Central memory CD4-positive, alpha-beta T cell (primary cell): ENCODE measurements around the gene NCBP3.
"Not testable (repeated sequence)": the region's sequence is repeated elsewhere in the genome, so short reads cannot be mapped to it uniquely, and the experiment has no call there.

ENCODE experiments used
- DNase-seq: peaks from one replicate; pipeline ENCODE4 v3.0.0; 2022

The NCBP3 gene

DNA sequence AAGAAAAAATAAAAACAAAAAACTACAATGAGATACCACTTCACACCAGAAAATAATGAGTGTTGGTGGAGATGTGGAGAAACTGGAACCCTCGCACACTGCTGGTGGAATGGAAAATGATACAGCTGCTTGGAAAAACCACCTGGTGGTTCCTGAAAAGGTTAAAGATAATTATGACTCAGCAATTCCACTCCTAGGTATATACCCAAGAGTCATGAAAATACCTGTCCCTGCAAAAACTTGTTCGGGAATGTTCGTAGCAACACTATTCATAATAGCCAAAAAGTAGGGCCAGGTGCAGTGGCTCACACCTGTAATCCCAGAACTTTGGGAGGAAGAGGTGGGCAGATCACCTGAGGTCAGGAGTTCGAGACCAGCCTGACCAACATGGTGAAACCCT is 36.9 kb downstream of the NCBP3 start:
- no peak for DNase-seq

DNA sequence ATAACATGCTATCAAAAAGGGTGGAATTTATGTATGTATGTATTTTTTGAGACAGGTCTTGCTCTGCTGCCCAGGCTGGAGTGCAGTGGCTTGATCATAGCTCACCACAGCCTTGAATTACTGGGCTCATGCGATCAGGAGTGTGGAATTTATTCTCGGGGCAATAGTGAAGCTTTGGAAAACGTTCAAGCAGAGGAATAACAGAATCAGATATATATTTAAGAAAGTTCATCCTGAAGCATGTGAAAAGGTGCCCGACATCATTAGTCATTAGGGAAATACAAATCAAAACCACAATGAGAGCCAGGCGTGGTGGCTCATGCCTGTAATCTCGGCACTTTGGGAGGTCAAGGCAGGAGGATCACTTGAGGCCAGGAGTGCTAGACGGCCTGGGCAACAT is 37.3 kb downstream of the NCBP3 start:
- DNase-seq, result no peak

DNA sequence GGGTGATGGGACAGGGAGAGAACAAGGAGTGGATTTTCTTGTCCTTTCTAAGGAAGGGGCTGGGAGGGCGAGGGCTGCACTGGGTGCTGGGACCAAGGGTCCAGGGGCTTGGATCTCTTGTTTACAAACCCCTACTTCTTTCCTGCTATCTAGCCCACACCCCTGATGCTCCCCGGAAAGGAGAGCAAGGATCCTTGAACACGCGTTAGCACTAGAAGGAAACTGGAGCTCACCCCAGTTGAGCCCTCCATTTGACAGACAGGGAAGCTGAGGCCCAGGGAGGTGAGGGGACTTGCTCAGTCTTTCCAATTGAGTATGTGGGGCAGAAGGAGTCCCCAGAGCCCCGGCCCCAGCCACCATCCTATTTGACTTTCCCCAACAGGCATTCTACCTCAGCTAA is 40.5 kb downstream of the NCBP3 start:
- DNase-seq, result no peak

DNA sequence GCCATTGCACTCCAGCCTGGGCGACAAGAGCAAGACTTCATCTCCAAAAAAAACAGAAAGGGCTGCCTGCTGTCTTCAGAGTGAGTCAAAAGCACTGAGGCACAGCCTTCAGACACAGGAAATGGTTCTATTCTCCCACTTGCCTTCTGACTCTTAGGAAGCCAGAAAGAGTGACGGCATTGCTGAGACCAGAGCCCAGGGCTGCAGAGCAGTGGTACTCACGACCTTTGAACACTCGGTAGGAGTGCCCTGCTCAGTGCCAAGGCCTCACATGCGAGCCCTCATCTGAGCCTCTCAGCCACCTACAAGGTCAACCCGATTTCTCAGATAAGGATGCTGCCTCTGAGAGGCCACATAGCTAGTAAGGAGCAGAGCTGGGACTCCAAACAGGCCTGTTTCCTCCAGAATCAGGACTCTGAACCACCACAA is 41.5 kb downstream of the NCBP3 start:
- DNase-seq, result no peak

DNA sequence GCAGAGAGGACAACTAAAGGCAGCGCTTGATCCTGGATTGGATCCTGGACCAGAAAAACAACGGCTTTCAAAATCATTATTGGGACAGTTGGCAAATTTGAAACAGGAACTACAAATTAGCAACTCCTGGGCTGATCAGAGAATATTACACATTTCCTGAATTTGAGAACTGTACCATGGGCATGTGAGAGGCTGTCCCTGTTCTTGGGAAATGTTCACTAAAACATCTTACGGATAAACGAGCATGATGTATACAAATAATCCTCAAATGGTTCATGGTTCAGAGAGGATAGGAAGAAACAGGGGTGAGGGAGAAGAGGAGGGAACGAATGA is 42.8 kb downstream of the NCBP3 start:
- DNase-seq, result no peak

DNA sequence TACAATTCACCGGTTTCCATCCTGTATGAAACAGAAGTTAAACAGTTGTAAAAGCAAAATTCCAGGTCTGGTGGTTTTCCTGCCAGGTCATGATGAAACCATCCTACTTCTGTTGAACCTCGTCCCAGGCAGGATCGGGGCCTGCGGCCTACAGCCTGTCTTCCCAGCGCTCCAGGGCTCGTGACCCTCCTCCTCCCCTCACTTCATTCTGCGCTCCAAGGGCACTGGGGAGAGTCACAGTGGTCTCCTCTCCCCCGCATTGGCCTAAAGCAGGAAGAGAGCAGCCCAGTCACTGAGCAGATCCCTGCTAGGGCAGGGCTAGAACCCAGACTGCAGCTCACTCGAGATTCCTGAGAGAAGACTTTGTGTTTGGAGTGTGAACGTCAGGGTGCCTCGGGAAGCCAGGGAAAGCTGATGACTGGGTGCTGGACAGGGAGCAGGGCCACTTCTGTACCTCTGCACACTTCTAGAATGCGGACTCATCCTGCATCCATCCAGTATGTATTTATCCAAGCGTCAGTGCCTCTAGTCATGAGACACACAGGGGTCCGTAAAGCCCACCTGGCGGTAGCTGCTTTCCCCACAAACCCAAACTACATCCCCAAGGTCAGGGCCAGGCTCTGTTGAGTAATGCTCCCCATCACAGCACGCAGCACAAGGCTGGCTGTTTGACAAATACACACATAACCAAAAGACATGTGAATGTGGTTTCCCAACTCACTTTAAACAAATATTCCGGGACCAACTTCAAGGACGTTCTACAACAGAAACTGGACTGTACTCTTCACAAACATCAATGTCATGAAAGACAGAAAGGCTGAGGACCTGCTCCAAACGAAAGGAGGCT is 43.4 kb downstream of the NCBP3 start:
- DNase-seq, result no peak

DNA sequence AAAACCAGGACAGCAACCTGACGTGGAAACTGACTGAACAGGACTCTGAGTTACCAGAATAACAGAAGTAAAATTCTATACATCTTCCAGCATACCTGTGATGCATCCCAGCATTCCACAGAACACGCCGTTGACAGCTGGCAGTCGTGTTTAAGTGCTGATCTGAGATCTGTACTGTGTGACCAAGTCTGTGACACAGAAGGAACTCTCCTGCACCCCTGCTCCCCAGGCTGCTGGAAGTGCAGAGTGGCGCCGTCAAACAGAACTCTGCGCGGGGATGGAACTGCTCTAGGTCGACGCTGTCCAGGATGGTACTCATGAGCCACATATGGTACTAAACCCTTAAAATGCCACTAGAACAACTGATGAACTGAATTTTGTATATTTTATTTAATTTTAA is 44.3 kb downstream of the NCBP3 start:
- DNase-seq, result no peak

DNA sequence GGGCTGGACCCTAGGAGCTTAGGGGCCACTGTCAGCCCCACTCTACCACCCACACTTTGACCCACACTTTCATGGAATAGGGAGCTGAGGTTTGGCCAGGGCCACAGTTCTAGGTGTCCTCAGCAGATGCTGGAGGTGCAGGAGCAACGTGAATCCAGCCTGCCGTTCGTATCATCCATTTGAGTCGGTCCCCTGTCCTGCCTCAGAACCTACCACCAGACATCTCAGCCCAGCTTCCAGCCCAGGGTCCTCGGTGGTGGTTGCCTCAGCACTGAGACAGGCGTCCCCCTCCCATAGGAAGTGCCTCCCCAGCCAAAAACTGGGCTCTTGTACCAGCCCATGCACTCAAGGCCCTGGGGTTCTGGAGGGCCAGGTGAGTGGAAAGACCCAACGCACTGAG is 44.7 kb downstream of the NCBP3 start:
- DNase-seq, result no peak

DNA sequence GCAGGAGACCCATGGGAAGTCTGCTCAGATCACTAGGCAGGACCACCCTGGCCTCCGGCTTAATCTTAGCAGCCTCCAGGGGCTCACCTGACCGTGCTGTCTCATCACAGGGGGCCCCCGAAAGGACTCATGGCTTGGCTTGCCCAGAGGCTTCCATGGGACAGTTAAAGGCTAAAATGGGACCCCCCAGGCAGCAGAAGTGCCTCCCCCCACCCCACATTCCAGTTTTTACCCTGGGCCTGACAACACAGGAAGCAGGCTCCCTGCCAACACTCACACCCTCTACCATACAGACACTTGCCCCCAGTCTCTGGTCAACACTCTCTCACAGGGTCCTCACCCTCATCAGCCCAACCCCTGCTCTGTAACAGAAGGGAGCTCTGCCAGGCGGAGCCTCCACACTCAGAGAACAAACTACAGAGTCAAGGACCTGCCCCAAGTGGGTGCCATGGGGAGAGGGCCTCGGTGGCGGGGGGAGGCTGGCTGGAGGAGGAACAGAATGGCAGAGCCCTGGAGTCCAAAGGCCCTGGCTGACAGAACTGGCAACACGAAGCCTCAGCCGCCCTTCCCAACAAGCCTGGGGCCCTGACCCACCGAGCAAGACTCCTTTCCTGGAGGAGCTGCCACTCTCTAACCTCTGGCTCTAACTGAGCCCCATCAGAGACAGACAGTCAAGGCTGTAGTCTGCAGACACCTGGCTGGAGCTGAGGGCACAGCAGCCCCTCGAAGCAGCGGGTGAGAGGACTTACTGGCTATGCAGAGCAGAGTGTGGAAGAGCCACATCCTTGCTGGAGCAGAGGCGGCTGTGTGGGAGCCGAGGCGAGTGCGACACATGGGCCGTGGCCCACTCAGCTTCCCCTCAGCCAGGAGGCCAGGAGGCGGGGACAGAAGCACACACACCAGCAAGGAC is 45.4 kb downstream of the NCBP3 start, which contains the start of gene ITGAE:
Gene ITGAE, minus strand, starts transcription at position 827 of the 910 bp plus-strand sequence. Its CDS starts 44 bp downstream, at position 783.
- DNase-seq, result no peak

DNA sequence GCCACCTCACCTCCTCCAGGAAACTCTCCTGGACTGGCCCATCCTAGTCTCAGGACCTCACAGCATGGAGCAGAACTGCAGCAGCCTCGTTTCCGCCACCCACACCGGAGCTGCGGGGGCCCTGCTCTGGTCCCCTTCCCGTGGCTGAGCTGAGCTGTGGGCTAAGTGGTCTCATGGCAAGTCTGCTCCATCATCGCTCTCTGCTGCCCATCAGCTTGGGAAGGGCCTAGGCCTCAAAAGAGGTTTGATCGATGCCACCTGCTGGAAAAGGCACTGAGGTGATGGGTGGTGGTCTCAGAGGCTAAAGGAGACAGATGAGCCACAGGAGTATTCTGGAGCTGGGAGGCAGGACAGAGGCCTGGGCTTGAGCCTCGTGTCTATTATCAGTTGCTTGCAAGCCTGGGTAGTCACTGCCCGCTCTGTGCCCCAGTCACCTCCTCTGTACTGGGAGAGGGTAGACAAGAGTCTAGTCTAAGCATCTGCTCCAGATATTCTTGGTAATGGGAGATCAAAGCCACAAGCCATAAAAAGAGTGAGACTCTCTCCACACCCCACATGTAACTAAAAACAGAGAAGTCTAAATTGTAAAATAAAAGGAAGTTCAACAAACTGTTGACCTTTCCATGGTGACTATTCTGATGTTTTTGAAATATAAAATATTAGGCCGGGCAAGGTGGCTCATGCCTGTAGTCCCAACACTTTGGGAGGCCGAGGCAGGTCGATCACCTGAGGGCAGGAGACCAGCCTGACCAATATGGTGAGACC is 46.7 kb downstream of the NCBP3 start:
- DNase-seq, result no peak

DNA sequence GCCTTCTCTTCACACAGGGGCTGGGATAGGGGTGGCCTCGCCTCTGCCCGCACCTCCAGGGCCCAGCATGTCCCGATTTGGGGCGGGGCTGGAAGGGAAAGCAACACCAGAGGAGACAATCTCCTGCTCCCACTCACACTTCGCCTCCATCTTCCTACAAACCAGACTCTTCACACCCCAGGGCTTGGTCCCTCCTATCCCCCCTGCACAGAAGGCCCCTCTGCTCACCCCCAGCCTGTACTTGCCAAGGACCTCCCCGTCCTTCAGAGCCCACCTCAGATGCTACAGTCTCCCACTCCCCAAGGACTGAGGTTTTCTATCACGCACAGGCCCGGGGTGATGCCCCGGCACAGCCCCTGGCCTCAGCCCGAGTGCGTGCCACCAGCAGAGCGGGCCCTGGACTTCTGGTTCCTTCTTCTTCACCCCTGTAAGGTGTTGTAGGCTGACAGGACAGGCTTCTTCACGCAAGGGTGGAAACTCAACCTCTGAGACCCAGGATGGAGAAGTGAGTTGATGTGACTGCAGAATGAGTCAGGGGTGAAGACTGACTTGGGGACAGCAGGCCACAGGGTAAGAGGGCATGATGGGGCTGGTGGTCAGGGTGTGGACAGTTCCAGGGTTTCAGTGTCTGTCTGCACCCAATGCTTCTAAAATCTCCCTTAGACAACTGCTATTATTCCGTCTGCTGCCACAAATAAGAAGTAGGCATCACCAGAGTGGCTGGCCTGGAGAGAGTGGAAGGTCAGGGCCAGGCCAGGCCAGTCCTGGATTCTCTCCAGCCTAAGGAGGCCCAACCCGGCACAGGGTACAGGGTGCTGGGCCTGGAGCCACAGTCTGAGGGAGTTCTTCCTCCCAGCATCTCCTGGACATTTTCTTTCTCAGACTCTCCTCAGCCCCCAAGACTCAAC is 47.5 kb downstream of the NCBP3 start:
- DNase-seq, result no peak

DNA sequence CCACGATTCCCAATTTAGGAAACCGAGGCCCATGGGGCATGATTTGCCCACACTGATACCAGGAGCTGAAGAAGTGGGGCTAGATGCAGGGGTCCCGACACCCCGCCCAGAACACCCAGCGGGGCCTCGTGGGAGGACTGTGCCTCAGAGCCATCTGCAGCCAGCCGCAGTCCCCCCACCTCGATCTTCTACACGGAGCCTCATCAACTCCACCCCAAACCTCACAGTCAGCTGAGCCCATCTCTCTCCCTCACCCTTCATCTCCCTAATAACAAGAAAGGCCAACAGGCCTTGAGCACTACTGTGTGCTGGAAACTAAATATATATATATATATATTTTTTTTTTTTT is 49.2 kb downstream of the NCBP3 start:
- DNase-seq, result no peak

DNA sequence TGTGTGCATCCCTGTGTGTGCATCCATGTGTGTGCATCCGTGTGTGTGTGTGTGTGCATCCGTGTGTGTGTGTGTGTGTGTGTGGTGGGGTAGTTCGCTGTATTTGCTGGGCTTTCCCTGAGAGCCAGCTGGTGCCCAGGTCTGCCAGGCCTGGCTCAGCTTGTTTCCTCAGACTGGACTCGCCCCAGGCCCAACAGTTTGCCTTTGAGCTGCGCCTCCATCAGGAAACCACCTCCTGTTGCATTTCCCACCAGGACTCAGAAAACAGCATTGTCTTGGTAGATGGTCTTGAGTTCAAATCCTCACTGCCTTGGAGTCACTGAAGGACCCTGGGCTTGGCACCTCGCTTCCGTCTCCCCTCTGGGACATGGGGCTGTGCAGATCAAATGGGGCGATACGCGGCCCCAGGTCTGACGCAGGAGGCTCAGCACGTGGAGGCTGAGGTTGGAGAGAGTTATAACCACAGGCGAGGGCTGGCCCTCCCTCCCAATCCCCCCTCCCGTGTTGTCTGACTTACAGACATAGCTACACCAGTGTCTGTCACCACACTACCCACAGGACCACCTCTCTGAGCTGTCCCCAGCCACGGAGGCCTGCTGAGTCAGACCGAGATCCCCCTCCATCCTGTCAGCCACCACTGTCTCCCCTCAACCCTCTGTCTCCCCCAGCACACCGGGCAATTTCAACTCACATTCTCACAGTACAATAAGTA is 49.8 kb downstream of the NCBP3 start:
- peak; percentile 71 for DNase-seq

DNA sequence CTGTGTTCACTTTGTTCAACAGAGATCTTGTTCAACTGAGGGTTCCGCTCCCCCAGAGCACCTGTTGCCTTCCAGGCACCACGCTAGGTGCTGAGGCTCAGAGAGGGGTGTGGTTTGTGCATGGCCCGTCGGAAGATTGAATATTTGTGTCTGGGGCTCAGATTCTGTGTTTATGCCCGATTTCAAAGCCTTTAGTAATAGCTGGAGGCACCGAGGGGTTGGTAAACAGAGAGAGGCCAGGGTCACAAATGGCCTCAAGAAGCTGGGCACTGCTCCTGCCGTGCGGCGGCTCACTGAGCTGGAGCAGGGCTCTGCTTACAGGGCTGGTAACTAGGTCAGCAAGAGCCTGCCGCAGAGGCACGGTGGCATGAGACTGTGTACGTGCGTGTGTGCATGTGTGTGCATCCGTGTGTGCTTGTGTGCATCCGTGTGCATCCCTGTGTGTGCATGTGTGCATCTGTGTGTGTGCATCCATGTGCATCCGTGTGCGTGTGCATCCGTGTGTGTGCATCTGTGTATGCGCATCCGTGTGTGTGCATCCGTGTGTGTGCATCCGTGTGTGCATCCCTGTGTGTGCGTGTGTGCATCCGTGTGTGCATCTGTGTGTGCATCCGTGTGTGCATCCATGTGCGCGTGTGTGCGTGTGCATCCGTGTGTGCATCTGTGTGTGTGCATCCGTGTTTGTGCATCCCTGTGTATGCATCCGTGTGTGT is 50.5 kb downstream of the NCBP3 start:
- peak; percentile 19 for DNase-seq

DNA sequence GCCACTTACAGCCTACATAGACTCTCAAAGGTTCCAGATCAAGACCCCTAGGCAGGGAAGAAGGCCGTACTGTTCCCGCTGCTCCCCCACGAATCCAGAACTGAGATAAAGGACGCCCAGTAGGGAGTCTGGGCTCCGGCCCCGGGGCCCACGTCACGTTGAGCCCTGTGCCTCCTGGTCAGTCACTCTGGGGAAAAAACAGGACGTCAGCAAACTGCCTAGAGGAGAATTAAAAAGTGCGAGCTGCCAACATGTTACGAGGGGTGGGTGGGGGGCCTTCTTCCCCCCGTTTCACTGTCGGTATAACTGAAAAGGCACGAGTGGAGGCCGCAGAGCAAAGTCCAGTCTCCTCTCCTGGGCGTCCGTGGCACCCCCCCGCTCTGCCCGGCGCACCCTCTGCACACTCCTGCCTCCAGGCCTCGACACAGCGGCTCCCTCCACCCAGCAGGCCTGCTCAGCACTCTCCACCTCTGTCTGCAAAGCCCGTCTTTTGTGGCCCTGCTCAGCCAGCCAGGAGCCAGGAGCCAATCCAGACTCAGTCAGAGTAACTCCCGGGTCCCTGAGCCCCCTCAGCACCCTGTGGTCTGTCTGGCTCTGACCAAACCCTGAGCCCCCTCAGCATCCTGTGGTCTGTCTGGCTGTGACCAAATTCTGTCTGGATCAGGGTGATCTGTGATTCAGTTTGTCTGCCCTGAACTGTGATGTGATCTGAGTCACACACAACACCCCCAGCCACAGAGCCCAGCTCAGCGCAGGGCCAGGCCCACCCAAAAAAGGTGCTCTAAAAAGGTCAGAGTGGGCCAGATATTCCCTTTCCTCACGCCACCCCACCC is 51.3 kb downstream of the NCBP3 start:
- DNase-seq, result peak; percentile 26

DNA sequence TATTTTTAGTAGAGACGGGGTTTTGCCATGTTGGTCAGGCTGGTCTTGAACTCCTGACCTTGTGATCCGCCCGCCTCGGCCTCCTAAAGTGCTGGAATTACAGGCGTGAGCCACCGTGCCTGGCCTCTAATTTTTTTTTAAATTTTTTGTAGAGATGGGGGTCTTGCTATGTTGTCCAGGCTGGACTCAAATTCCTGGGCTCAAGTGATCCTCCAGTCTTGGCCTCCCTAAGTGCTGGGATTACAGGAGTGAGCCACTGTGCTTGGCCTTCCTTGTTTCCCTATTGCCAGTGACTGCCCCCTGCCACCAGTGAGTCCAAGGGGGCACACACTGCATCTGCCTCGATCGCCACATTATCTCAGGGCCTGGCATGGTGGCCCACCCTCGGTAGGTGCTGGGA is 51.9 kb downstream of the NCBP3 start:
- DNase-seq, result not testable (repeated sequence)

DNA sequence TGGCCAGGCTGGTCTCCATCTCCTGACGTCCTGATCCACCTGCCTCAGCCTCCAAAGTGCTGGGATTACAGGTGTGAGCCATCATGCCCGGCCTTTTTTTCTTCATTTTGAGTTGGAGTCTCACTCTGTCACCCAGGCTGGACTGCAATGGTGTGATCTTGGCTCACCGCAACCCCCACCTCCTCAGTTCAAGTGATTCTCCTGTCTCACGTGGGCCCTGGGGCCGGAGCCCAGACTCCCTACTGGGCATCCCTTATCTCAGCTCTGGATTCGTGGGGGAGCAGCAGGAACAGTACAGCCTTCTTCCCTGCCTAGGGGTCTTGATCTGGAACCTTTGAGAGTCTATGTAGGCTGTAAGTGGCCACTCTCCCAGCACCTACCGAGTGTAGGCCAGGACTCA is 52.8 kb downstream of the NCBP3 start:
- not testable (repeated sequence) for DNase-seq

DNA sequence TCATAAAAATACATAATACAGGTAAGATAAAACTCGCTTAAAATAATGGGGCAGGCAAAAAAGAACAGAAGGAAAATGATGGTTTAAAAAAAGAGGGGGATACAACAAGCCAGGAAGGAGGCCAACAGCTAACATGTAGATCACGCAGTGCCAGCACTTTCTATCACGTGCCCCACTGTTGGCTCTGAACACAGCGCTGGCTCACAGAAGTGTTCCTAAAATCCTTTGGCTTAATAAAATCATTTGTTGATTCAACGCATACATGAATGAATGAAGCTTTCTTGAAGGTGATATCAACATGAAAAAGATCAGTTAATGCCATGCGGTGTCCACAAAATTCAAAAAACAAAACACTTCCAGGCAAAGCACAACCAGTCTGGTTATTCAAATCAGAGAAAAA is 53.6 kb downstream of the NCBP3 start:
- no peak for DNase-seq

DNA sequence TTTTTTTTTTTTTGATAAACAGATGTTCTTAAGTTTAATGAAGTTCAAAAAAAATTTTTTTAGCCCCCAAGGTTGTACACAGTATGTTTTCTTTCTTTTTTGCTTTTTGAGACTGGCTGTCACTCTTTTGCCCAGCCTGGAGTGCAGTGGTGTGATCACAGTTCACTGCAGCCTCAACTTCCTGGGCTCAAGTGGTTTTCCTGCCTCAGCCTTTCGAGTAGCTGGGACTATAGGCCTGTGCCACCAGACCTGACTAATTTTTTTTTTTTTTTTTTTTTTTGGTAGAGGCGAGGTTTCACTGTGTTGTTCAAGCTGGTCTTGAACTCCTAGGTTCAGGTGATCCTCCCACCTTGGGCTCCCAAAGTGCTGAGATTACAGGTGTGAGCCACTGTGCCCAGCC is 57.8 kb downstream of the NCBP3 start:
- no peak for DNase-seq

DNA sequence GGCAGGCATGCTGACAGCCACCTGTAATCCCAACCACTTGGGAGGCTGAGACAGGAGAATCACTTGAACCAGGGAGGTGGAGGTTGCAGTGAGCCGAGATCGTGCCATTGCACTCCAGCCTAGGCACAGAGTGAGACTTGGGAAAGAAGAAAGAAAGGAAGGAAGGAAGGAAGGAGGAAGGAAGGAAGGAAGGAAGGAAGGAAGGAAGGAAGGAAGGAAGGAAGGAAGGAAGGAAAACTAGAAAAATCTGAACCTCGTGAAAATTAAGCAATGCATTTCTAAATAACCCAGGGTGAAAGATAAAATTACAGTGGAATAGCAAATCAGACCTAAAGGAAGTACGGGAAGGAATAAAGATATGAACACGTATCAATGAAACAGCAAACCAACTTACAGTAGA is 60.7 kb downstream of the NCBP3 start:
- not testable (repeated sequence) for DNase-seq
